Measurements from ENCODE around the gene ERC2.

ERC2 gene

DNA sequence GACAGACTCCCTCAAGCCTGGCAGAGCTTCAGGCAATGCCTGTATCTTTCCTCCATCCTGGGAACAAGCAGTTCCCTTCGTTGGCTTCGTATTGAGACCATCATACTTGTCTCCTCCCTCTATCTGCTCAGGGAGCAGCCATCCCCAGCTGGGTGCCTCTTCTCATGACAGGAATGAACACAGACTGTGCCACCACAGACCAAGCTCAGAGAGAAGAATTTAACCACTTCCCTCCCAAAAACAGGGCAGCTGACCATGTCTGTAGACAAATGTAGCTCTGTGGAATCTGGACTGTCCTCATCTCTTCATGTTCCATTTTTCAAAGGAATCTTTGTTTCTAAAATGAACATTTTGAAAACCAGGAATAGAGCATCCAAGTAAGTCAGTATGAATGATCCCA, 245.4 kb downstream of the ERC2 start:
- DNase-seq (ENCODE audit: low spot score in 2 of 2) (no peak), ATAC-seq (no peak)
- H3K36me3 Mint-ChIP-seq: no peaks in the 10 kb centered on the region
- no peaks in the 10 kb centered on the region for H3K9me3 Mint-ChIP-seq
- no peak overlapping the region for H3K4me3 Mint-ChIP-seq
- H3K27ac Mint-ChIP-seq: no peak overlapping the region
- H3K4me1 Mint-ChIP-seq: no peaks in the 10 kb centered on the region

DNA sequence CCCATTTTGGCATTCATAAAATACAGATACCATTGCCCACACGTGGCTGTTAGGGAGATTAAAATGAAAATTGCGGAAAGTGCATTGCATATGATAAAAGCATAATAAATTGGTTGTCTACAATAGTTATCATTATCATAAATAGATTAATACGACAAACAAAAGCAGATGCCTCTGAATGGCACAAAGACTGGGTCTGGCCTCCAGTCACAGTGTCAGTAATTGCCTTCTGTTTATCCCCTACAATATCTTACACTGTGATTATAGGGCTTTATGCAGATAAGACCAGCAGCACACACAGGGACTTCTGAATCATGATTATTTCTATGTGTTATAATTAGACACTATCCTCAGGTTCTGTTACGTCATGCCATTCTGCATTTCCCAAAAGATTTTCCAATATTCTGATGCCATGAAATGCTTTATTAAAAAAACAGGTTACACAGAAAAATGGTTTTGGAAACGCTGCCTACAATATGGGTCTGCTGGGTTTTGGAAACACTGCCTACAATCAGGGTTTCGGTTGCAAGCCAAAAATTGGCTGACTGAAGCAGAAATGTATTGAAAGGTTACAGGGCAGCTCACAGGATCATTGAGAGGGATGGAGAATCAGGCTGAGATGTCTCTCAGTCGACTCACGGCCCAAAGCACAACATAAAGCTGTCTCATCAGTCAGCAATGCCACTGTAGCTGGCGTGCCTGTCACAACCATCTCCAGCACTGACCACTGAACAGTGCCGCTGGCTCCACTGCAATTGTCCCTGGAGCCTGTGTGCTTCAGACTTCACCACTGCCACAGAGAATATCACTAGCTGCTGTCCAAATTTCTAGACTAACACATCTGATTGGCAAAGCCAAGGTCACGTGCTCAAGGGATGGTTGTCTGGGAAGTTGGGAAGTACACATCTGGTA, 248.1 kb downstream of the ERC2 start:
- DNase-seq (ENCODE audit: low spot score in 2 of 2): no peak
- H3K4me1 Mint-ChIP-seq: no peaks in the 10 kb centered on the region
- no peaks in the 10 kb centered on the region for H3K9me3 Mint-ChIP-seq
- ATAC-seq: no peak
- no peak overlapping the region for H3K27ac Mint-ChIP-seq
- H3K4me3 Mint-ChIP-seq: no peak overlapping the region
- H3K36me3 Mint-ChIP-seq: no peaks in the 10 kb centered on the region

DNA sequence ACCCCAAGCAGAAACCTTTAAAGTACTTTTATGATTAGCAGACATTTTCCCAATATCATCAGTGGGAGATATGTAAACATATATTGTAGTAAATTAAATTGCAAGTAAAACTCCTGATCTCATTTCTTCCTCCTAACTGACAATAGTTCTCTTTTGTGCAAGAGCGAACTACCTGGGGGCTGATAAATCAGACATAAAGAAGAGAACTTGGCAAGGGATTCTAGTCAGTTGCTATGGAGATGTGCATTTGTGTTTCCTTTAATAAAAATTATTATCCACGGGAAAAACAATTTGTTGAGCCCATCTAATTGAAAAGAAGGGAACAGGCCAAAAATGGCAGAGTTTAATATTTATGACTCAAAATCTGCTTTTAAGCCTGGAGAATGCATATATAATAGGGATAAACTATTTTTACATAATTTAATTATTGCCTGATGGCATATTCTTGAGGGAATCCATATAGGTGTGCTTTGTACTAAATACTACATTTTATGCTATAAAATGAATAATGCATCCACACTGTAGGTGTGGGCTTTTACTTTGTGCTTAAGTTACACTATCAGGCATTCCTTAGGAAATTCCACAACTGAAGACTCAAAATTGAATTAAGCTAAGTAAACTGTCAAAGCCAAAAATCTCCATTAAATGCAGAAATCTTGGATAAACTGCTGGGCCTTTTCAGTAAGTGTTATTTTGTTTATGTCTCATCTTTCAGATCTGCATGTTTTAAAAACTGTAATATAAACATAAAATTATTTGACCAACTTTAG, 258.1 kb downstream of the ERC2 start:
- no peak overlapping the region for H3K4me3 Mint-ChIP-seq
- H3K27ac Mint-ChIP-seq: no peak overlapping the region
- no peaks in the 10 kb centered on the region for H3K4me1 Mint-ChIP-seq
- H3K9me3 Mint-ChIP-seq: no peaks in the 10 kb centered on the region
- ATAC-seq (no peak), DNase-seq (ENCODE audit: low spot score in 2 of 2) (no peak)
- H3K36me3 Mint-ChIP-seq: no peaks in the 10 kb centered on the region

DNA sequence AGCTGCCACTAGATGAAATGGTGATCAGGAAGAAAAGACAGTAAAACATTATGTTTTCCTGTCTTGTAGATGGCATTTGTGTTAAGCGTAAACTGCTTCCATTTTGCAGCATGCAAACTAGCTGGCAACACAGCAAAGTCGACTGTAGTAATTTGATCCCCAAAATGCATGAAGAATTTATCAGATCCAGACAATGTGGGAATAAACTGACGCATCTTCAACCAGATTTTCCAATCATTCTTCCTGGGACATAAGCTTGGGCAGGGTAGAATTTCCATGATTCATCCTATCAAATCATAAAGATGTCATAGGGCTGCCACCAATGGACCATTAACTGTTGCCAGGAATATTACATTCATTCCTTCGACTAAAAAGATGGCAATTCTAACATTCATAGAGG, 260.3 kb downstream of the ERC2 start:
- Mint-ChIP-seq H3K9me3 (no peaks in the 10 kb centered on the region), H3K36me3 (no peaks in the 10 kb centered on the region), H3K4me3 (no peak overlapping the region), H3K27ac (no peak overlapping the region), H3K4me1 (no peaks in the 10 kb centered on the region)
- ATAC-seq (no peak), DNase-seq (ENCODE audit: low spot score in 2 of 2) (no peak)

- H3K36me3 Mint-ChIP-seq: no peaks in the 10 kb centered on the region
- H3K27ac Mint-ChIP-seq: no peak overlapping the region
- no peak for ATAC-seq
- H3K4me3 Mint-ChIP-seq: no peak overlapping the region
- H3K4me1 Mint-ChIP-seq: no peaks in the 10 kb centered on the region
- no peak for DNase-seq (ENCODE audit: low spot score in 2 of 2)
- H3K9me3 Mint-ChIP-seq: no peaks in the 10 kb centered on the region
Measured at GRCh38 chr3:56205406-56205805, 262.9 kb downstream of the ERC2 start.

DNA sequence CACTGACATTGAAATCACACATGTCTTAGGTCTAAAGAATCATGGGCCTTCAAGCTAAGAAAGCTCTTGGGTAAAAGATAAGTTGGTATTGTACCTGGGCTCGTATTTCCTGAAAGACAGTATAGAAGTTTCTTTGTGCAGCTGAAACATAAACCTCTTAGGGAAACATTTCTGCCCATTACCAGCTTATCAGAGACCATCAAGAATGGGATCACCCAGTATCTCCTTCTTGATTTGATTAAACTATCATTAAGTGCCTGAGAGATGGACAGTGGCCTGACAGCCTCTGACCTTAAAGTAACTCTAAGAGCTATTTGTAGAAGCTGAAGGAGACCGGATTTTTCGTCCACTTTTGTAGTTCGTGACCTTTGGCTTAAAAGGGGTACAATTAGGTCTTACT, 265.3 kb downstream of the ERC2 start:
- Mint-ChIP-seq H3K4me1 (no peaks in the 10 kb centered on the region), H3K4me3 (no peak overlapping the region), H3K9me3 (no peaks in the 10 kb centered on the region), H3K27ac (no peak overlapping the region), H3K36me3 (no peaks in the 10 kb centered on the region)
- ATAC-seq (no peak), DNase-seq (ENCODE audit: low spot score in 2 of 2) (no peak)

GRCh38 chr3:56201407-56201806, 266.9 kb downstream of the ERC2 start:
- no peak overlapping the region for H3K27ac Mint-ChIP-seq
- H3K36me3 Mint-ChIP-seq: no peaks in the 10 kb centered on the region
- H3K4me1 Mint-ChIP-seq: no peaks in the 10 kb centered on the region
- H3K4me3 Mint-ChIP-seq: no peak overlapping the region
- DNase-seq (ENCODE audit: low spot score in 2 of 2) (no peak), ATAC-seq (no peak)
- no peaks in the 10 kb centered on the region for H3K9me3 Mint-ChIP-seq

GRCh38 chr3:56200251-56200650, 268.0 kb downstream of the ERC2 start:
- Mint-ChIP-seq H3K36me3 (no peaks in the 10 kb centered on the region), H3K4me1 (no peaks in the 10 kb centered on the region), H3K27ac (no peak overlapping the region), H3K4me3 (no peak overlapping the region), H3K9me3 (no peaks in the 10 kb centered on the region)
- DNase-seq (ENCODE audit: low spot score in 2 of 2) (no peak), ATAC-seq (no peak)

DNA sequence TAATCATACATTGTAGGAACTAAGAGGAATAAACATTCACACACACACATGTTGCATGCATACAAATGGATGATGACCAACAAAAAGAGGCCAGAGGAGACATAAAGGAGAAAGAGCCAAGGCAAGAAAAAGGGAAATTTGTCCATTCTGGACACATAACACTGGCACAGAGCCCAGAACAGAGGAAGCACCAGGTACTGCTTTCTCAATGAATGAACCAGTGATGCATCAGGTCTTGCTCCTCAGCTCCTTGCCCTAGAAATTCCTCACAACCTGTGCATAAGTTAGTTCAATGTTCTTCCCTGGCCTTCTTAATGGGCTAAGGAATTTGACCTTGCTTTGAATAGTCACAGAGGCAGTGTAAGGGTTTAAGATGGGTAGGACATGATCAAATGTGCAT, 270.3 kb downstream of the ERC2 start:
- Mint-ChIP-seq H3K36me3 (no peaks in the 10 kb centered on the region), H3K4me1 (no peaks in the 10 kb centered on the region), H3K4me3 (no peak overlapping the region), H3K9me3 (no peaks in the 10 kb centered on the region), H3K27ac (no peak overlapping the region)
- ATAC-seq (no peak), DNase-seq (ENCODE audit: low spot score in 2 of 2) (no peak)

GRCh38 chr3:56197259-56197965, 270.9 kb downstream of the ERC2 start:
- ATAC-seq (no peak), DNase-seq (ENCODE audit: low spot score in 2 of 2) (no peak)
- H3K27ac Mint-ChIP-seq: no peak overlapping the region
- H3K36me3 Mint-ChIP-seq: no peaks in the 10 kb centered on the region
- no peaks in the 10 kb centered on the region for H3K4me1 Mint-ChIP-seq
- no peak overlapping the region for H3K4me3 Mint-ChIP-seq
- H3K9me3 Mint-ChIP-seq: no peaks in the 10 kb centered on the region

DNA sequence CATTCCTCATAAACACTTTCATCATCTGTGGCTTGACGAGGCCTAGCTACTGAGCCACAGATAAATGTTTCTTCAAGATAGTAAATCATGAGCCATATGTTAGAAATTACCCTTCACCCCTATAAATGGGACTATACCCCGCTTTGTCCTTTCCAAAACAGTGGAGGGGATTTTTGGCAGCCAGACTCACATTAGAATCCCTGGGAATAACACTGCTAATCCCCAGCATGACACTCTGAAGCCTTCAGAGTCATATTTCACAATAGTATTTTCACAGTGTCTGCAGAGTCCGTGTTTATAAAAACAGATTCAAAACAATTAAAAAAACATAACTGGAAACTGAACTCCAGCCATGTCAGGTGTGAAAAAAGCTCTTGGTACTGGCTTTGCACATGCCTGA, 271.6 kb downstream of the ERC2 start:
- Mint-ChIP-seq H3K4me1 (no peaks in the 10 kb centered on the region), H3K36me3 (no peaks in the 10 kb centered on the region), H3K9me3 (no peaks in the 10 kb centered on the region), H3K27ac (no peak overlapping the region), H3K4me3 (no peak overlapping the region)
- ATAC-seq: no peak
- no peak for DNase-seq (ENCODE audit: low spot score in 2 of 2)

DNA sequence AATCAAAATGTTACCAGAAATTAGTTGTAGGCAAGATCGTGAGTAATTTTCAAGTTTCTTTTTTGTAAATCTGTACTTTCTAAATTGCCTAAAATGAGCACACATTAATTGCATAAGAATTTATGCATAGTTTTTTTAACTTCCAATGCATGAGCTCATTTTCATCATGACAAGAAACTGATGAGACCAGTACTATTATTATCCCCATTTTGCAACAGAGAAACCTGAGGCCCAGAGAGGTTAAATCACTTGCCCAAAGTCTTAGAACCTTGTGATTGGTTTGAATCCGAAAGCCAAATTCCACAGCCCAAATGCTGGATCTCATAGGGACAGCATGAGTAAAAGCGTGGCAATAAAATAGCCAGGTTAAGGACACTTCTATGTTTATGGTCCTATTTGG, 274.7 kb downstream of the ERC2 start:
- DNase-seq (ENCODE audit: low spot score in 2 of 2) (no peak), ATAC-seq (no peak)
- Mint-ChIP-seq H3K9me3 (peaks cover 3% of the 10 kb centered on the region), H3K27ac (no peak overlapping the region), H3K4me1 (no peaks in the 10 kb centered on the region), H3K4me3 (no peak overlapping the region), H3K36me3 (no peaks in the 10 kb centered on the region)

DNA sequence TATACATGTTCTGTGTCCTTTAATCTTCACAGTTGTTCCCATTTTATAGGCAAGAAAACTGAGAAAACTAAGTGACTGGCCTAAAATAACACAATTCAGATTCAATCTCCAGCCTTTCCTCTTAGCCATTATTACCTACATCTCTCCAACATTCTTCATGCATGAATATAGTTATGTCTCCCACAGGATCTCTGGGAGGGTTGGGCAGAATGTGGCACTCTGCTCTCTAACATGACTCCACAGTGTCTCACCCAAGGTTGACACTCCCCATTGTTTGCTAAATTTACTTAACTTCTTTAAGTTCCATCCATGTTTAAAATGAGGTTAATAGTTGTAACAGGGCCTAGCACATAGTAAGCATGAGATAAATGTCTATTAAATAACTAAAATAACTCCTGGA, 276.3 kb downstream of the ERC2 start:
- DNase-seq (ENCODE audit: low spot score in 2 of 2) (no peak), ATAC-seq (no peak)
- no peak overlapping the region for H3K4me3 Mint-ChIP-seq
- H3K36me3 Mint-ChIP-seq: no peaks in the 10 kb centered on the region
- no peak overlapping the region for H3K27ac Mint-ChIP-seq
- no peaks in the 10 kb centered on the region for H3K4me1 Mint-ChIP-seq
- peaks cover 3% of the 10 kb centered on the region for H3K9me3 Mint-ChIP-seq

DNA sequence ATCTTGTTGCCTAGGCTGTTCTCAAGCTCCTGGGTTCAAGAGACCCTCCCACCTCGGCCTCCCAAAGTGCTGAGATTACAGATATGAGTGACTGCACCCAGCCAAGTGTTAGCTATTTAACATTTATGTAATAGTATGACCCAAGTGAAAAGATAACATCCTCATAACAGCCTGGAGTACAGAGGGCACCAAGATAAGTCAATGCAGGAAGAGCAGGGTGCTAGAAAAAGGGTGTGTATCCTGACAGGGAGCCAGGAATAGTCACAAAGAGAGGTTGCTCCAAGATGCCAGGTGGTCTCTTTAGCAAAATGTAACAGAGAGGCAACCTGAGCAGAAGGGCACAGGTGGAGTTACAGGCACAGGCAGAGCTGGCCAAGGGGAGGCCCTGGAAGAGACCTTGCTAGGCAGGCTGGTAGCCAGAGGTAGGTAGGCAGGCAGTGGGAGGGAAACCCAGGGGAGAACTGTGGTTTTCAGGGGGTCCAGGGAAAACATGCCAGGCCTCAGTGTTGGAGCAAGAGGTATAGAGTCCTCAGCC, 277.4 kb downstream of the ERC2 start:
- Mint-ChIP-seq H3K4me3 (no peak overlapping the region), H3K9me3 (peaks cover 3% of the 10 kb centered on the region), H3K27ac (no peak overlapping the region), H3K36me3 (no peaks in the 10 kb centered on the region), H3K4me1 (no peaks in the 10 kb centered on the region)
- DNase-seq (ENCODE audit: low spot score in 2 of 2) (no peak), ATAC-seq (no peak)

DNA sequence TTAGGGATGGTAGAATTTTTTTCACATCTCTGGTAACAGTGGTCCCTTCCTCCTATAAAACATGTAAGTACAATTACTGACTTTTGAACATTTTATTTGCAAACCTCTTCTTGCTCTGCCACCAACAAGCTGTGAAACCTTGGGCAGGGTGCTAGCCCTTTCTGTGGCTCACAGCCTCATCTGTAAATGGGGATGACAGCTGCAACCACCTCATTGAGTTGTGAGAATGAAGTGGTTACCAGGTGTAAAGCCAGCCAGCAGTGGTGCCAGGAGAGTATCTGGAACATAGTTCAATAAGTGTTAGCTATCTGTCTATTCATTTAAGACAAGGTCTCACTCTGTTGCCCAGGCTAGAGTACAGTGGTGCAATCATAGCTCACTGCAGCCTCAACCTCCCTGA, 278.1 kb downstream of the ERC2 start:
- H3K36me3 Mint-ChIP-seq: no peaks in the 10 kb centered on the region
- no peak for DNase-seq (ENCODE audit: low spot score in 2 of 2)
- ATAC-seq: no peak
- H3K9me3 Mint-ChIP-seq: peaks cover 3% of the 10 kb centered on the region
- no peaks in the 10 kb centered on the region for H3K4me1 Mint-ChIP-seq
- no peak overlapping the region for H3K27ac Mint-ChIP-seq
- no peak overlapping the region for H3K4me3 Mint-ChIP-seq

All from stimulated activated effector memory CD8-positive, alpha-beta T cell treated with anti-CD3 and anti-CD28 coated beads, Interleukin-12 subunit alpha, Interleukin-12 subunit beta, amount 100 ng/mL, for 72 hours (primary cell).